NCI-H1436 (cell line): ENCODE data around the gene FMN2.
"Not testable (repeated sequence)": the region's sequence is repeated elsewhere in the genome, so short reads cannot be mapped to it uniquely, and the experiment has no call there.

Experiments used
- DNase-seq: peaks from one replicate; lab custom pipeline; 2025; lab: John Stamatoyannopoulos, UW

The FMN2 gene

DNA sequence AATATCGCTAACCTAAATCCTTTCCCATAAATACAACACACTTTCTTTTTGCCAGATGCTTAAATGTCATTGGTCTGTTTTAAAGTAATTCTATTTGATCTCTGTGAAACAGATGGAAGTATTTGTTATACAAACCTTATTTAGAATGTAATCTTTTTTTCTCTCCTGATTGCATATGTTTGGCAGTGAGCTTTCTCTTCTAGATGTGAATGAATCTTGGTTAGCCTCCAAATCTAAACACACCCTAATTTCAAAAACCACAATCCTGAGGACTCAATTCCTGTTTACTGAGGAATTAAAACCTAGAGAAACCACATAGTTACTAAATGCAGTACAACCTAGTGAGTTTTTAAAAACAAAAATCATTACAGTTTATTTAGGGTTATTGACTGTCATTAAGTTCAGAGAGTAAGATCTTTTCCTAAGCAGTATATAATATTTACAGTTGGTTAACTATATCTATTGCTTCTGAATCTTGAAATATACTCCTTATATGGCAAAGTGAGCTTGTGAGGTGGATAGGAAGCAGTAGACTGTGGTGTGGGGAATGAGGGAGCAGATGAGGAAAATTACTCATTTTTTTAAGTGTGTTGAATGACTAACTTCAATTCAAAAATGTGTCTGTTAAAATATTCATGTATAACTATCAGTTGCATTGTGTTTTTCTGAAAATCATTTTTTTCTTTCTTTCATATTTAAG is 218.7 kb downstream of the FMN2 start:
- no peak for DNase-seq

DNA sequence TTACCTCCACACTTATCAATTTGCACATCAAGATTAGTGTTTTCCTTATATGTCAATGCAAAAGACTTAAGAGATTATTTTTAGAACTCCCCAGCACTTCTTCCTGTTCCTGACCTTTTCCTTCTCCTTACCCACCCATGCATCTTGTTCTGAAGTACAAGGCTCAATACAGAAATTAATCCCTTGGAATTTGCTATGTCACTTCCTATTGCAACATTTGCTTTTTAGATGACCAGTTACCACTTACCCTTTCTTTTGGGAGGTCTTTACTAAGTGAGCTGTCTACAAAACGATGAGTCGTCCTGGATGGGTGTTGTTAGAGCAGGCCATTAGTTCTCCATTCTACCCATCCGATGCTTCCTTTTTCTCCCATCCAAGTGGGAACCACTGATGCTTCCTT is 221.2 kb downstream of the FMN2 start:
- no peak for DNase-seq

DNA sequence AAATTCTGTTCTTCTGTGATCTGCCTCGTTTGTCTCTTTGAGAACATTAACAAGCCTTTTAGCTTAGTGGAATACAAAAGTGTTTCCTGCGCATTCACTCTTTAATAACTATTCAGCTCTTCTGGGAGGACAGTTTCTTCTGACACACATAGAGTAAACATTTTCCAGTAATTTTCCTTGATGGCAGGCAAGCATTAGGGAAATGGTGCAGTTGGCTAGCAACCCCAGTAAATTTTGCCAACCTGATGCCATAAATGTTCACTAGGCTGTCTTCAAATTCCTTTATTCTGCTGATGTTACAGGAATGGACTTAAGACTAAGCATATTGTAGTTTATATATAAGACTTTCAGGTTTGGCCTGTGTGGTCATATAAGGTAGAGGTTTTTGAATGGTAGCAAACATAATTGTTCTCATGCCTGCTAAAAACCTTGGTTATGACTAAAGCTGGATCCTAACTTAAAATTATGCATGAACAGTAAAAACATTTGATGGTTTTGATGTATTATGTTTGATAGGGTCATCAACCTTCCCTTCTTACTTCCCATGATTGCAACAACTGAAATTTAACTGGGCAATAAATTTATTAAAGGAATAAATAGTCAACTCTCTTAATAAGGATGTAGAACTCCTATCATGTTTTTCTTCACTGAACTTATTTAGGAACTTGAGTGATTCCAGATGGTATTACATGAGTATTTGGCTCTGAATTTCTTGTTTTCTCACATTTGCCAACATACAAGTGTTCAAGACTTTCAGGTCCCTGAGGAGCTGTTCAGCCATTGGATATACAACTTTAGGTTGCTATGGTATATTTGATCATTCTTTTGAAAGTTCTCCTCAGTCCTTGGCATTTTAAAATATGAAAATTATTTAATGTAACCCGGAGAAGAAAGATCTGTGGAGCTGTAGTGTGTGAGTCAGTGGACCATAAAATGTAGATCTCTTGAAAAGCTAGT is 223.4 kb downstream of the FMN2 start:
- DNase-seq = no peak

DNA sequence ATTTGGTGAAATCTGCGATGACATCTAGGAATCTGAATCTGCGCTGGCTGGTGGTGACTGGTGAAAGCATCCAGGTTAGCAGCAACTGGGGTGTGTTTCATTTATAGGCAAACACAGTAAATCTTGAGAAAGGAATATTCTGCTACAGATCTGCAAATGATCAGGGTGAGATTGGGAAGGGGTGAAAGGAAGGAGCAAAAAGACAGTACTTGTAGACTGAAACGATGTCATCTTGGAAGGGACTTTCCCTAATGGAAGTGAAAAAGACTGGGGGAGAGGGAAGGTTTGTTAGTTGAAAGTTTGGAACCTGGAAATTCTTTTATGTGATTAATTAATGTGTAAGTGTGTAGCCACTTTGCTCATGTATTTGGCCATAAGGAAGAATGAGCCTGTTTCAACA is 228.3 kb downstream of the FMN2 start:
- no peak for DNase-seq

DNA sequence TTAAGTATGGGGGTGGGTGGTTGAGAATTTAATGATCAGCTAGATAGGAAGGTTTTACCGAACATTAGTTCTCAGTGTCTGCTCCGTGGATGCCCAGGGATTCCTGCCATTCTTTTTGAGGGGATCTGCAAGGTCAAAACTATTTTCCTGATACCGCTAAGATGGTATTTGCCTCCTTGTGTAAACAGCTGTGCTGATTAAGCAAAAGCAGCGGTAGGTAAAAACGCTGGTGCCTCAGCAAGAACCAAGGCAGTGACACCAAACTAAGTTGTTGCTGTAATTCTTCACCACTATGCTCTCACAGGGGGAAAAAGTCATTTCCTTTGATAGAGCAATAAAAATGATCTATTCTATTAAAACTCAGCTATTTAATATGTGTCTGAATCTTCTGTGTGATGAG is 229.0 kb downstream of the FMN2 start:
- no peak for DNase-seq

DNA sequence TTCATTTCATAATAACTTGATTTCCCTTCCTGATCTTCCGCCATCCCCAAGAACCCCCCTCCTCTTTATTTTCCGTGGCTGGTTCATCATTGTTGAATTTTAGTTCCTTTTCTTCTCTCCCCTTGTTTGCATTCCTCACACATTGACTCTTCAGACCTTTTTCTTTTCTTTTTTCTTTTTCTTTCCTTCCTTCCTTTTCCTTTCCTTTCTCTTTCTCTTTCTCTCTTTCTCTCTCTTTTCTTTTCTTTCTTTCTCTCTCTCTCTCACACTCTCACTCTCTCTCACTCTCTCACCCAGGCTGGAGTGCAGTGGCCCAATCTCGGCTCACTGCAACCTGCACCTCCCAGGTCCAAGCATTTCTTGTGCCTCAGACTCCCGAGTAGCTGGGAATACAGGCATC is 231.3 kb downstream of the FMN2 start:
- no peak for DNase-seq

DNA sequence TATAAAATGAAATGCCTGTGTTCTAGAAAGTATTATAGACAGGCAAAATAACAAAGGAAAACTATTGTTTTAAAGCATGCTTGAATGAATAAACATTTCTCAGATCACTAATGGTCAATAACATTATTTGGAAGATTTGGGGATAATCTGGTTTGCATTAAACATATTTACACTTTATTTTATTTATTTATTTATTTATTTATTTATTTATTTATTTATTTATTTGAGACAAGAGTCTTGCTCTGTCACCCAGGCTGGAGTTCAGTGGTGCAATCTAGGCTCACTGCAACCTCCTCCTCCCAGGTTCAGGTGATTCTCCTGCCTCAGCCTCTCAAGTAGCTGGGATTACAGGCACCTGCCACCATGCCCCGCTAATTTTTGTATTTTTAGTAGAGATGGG is 236.7 kb downstream of the FMN2 start:
- DNase-seq = not testable (repeated sequence)

DNA sequence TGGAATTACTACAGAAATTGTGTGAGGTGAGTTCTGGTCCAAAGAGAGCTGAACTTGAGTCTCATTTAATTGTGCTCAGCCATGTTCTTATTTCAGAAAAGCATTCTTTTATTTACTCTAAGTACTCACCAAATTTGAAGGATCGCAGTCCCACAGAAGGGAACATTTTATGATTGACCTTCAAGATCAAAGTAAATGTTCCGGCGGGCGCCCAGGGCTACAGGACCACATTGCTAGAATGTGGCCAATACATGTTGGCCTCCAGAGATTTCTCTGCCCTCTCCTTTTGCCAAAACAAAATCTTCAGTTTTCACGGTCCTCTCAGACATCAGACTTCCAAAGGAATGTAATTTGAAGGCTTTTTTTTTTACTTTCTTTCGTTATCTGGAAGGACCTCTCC is 237.8 kb downstream of the FMN2 start:
- no peak for DNase-seq

DNA sequence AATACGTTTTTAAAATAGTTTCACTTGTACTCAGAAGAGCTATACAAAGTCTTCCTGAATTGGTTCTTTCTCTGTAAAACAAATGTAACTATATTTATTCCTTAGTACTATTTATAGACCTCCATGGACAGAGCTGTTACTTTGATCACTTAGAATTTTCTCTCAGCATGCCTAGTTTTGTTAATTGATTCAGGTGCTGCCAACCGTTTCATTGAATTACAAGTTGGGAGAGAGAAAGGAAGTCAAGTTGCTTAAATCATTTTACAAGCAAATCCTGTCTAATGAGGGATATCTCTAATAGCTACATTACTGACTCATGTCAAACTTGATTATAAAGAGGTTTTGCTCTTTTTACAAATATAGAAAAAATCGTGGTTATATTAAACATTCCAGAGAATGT is 241.0 kb downstream of the FMN2 start:
- no peak for DNase-seq

DNA sequence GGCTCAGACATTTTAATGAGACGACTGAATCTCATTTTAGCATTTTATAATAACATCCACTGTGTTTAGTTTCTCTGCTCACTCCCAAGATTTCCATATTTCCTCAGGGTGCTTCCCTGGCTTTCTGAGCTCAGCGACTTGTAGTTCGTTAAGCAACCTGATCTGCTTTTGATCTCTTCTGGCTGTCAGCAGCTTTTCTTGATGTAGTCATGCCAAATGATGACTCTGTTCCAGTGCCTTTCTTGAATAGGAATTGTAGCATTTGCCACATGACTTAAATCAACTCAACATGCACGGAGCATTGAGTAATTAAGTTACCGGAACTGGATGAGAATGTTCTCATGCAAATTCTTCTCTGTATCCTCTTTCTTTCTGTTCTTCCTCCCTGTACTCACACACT is 246.1 kb downstream of the FMN2 start:
- no peak for DNase-seq

DNA sequence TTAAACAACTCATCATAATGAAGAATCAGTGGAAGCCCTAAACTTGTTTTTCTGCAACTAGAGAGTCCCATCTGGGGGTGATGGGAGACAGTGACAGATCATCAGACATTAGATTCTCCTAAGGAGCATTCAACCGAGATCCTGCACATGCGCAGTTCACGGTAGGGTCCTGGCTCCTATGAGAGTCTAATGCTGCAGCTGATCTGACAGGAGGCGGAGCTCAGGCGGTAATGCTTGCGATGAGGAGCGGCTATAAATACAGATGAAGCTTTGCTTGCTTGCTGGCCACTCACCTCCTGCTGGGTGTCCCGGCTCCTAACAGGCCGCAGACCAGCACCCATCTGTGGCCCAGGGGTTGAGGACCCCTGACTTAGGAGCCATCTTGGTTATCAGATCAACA is 247.2 kb downstream of the FMN2 start:
- no peak for DNase-seq

DNA sequence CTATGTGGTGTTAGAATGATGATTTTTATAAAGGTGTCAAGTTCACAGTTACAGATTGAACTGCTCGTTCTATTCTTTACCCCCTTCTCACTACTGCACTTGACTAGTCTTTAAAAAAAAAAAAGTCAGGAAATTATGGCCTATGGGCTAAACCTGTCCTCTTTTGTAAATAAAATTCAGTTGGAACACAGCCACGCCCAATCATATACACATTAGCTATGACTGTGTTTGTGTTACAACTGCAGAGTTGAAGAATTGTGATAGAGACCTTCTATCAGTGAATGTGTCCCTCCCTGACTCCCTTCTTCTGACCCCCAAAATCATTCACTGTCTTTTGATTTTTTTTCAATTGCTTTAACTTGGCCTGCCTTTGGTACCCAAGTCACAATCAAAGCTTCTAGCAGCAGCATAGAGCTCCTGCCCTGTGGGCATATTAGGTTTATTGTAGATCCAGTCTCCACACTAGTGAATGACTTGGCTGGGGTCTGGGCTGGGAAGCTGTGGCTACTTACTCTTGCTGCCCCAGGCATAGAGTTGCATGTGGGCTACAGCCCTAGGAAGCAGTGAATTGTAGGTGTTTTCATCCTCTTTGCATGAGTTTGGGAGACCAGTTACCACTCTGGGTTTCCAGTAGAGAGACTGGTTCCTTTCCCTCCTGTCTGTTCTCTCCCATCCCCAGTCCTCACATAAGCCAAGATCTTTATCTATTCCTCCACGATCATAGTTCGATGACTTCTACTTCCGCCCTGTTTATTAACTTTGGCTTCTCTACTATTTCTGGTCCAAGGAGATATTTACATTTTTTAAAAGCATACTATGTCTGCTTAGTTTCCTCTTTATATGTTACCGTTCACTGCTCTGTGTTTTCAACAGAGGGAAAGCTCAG is 249.9 kb downstream of the FMN2 start:
- no peak for DNase-seq

DNA sequence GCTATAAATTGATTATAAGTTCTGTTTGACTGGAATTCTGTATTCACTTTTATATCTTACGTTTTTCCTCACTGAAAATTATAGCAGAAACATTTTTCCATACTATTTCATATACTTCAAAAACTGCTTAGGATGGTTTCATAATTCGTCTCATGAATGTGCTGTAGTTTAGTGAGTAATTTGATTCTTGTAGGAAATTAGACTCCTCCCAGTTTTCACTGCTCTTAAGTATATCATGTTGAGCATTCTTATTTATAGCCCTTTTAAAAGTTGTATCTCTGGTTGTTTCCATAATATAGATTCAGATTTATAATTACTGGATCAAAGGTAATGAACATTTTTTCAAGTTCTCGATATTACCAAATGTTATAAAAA is 250.6 kb downstream of the FMN2 start:
- DNase-seq = no peak

DNA sequence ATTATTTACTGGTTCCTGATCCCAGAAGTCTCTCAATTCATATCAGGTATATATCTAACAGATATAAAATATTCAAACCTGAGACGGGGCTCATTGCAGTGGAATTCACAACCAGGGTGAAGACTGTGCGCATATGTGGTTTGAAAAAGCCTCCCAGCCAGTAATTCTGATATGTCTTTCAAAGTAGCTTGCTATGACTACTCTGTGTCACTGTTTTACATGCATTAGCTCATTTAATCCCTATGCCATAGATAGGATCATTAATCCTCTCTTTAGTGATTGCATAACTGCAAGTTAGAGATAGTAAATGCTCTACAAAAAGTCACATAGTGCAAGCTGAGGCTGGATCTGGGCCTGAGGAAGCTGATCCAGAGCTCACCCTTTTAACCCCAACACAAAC is 251.4 kb downstream of the FMN2 start:
- DNase-seq = no peak

DNA sequence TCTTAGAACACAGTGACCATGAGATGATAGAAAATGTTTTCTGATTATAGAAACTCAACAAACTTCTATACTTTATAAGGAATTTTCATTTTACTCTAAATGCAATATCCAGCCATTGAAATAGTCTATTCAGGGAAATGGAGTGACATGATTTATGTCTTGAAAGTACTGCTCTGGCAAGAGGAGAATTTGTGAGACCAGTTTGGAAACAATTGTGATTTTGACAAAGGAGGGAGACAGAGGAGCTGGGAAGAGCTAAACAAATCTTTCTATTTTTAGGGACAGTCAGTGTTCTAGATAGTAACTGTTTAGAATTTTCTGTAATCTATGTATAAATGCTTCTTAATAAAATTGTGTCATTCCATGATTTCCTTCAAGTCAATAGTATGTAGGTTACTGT is 252.3 kb downstream of the FMN2 start:
- no peak for DNase-seq

DNA sequence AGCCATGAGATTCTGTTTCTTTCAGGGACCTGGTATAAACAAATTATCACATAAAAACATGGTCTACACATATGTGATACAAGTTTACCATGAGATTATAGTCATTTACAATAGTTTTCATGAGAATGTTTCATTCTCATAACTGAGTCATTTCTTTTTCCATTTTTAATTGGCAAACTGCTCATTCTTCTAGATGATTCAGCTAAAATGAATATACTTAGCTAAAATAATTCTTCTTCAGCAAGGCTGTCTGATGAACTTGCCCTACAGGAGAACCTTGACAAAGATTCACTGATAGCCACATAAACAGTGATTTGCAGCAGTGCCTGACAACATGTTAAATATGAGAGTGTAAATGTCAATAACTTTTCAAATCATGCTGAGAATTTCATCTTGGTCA is 253.2 kb downstream of the FMN2 start:
- DNase-seq = no peak

DNA sequence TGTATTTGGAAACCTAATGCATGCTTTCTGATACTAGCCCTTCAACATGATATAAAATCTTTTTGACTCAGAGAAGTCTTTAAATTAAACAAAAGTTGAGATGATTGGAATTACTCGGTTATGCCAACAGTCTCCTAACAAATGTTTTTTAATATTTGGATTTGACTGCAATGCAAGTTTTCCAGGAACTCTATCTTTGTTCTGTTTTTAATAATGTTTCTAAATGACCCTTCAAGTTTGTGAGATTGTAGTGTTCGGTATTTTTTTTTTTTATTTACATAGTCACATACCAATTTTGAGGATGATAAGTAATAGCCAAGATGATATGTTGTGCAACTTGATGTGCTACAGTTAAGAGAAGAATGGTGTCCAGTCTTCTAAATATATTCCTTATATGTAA is 258.0 kb downstream of the FMN2 start:
- DNase-seq = no peak

DNA sequence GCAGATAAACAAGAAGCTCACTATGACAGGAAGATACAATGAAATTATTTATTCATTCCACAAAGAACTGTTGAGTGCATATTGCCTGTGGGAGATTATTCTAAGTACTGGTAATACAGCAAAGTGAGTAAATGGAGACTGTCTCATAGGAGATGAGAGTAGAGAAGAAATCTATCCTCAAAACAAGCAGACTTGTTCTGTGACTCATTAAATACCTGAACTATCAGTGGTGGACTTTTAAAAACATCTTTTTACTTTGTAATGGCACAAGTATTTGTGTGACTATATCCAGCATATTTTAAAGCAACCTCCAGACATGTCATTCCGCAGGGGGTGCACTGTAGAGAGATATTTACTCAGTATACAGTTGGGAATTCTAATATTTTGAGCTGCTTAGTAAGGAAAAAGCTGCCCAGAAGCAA is 259.2 kb downstream of the FMN2 start:
- DNase-seq = no peak

DNA sequence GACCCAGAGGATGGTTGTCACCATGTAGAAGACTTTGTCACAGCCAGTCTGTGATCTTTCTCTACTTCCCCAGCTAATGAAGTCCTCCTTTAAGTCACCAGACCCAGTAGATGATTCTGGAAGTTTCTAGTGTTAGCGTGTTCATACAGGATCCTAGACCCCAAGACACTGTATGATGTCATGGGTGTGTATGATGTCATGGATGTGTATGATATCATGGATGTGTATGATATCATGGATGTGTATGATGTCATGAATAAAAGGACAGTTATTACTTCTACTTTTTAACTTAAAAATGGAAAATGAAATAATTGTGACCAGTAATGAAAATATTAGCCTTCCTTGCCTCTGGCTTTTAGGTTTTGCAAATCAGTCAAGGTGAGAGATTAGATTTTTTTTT is 260.0 kb downstream of the FMN2 start:
- no peak for DNase-seq

DNA sequence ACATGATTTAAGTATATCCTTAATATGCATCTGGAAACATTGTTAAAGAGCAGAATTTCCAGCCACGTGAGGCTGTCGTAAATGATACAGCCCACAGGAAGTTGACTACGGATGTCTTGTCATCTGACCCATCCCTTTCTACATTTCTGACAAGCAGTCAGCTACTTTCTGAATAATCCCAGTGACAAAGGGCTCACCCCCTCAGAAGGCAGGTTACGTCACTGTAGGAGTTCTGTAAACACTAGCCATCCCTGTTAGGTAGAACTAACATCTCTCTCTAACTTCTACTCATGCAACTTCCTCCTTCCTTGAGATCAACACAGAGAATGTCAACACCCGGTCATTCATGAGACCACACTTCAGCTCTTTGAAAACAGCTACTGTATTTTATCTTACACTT is 261.1 kb downstream of the FMN2 start:
- DNase-seq = no peak

DNA sequence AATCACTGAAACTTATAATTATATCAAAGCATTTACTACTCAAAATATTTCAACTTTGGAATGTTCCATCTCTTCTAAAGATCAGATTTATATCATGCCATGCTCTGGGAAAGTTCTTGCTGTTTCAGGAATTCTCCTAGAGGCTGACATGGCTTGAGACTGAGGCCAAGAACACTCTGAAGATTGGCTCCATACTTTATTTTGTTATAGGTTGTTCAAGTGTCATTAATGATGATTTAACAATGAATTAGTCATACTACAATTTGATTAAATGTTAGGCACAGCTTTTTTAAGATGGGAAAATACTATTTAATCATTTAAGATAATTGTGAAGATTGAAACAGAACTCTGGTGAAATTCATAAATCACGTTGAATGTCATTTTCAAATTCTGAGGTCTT is 264.9 kb downstream of the FMN2 start:
- DNase-seq = no peak

DNA sequence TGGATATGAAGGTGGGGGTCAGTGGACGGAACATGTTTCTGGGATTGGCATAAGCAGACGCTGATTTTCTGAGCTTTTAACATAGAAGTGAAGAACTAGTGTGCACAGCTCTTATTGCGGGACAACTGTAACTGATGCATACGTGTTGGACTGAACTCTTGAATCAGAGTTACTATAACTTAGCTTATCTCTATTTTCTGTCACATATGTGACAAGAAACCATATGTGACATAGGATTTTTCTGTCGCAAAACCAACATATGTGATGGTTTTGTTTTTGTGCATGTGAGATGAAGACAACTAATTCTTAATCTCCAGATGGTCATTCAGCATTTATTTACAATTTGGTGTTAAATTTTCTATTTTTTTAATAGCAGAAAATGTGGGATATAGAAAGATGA is 270.4 kb downstream of the FMN2 start:
- DNase-seq = no peak

DNA sequence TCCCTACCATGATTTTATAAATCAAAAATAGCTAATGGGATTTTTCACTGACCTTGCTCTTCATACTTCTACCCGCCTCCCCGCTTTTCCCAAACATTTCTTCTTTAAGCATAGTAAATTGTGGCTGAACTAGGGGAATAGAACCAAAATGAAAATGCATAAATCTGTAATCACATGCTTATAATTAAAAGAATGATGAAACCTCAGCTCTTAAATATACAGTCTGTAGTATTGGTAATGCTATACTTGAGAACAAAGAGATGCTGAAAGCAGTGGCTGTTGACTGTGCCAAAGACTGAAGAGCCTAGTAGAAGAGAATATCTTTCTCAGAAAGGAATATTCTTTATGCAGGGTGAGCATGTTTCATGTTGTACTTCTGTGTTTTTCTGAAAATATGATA is 271.1 kb downstream of the FMN2 start:
- DNase-seq = no peak
